Inflammatory macrophage treated with lipopolysaccharide for 4 hours (primary cell): ENCODE results near the gene WTAP.
"Not testable (repeated sequence)": the region's sequence is repeated elsewhere in the genome, so short reads cannot be mapped to it uniquely, and the experiment has no call there.

Source experiments
- DNase-seq: peaks from one replicate; pipeline ENCODE4 v3.0.0-alpha.2; 2020

WTAP gene

DNA sequence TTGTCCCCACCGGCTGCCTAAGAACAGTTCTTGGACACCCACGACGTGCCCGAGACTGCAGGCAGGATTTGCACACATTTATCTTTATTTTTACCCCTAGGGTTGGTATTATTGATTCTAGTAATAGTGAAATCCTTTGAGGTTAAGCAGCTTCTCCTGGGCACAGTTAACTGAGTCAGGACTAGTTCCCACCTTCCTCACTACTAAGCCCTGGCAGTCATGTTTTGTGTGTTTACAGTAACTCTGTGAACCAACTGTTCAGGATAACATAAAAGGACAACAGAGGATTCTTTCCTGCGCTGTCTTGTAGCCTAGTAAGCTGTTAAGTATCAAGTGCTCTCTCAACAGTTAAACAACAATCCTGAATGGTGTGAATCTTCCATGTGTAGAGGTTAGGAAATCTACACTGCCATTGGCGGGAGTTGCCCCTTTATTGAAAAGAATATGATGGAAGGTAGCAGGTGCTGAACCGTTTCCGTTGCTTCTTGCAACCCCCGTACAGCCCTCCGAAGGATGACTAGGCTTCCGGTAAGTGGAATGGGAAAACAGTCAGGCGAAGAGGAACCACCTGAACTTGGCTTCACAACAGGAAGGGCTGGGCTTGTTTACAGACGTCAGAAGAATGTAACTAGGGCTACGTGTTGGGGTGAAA is 33.3 kb upstream of the WTAP start:
- DNase-seq: peak; percentile 95

DNA sequence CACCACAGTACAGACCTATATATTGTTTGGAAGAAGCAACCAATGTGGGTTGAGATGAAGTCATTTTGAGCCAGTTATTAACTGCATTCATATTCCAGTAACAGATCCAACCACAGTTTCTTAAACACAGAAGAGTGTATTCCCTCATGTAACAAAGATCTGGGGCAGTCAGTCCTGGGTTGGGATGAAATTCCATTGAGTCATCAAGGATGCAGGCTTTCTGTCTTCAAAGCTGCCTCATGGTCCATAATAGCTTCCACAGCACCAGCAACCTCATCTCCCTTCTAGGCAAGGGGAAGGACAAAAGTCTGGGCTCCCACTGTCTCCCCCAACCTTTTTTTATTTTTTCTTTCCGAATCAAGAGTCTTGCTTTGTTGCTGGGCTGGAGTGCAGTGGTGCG is 31.3 kb upstream of the WTAP start:
- DNase-seq: no peak

DNA sequence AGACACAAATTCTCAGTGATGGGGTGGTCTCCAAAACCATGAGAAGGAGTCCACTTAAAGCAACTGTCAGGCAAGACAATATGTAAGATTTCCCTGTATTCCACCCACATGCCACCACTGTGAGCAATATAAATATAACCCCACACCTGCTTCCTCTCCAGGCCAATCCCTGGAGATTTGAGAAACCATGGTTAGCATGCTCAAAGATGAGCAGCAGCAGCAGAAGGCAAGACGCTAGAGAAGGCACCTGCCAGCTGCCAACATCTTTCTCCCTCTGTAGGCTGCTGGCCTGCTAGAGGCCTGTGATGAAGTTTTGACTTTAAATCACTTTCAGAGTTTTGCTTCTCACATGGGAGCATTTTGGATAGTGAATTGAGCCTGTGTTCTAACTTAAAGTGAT is 26.3 kb upstream of the WTAP start:
- no peak for DNase-seq

DNA sequence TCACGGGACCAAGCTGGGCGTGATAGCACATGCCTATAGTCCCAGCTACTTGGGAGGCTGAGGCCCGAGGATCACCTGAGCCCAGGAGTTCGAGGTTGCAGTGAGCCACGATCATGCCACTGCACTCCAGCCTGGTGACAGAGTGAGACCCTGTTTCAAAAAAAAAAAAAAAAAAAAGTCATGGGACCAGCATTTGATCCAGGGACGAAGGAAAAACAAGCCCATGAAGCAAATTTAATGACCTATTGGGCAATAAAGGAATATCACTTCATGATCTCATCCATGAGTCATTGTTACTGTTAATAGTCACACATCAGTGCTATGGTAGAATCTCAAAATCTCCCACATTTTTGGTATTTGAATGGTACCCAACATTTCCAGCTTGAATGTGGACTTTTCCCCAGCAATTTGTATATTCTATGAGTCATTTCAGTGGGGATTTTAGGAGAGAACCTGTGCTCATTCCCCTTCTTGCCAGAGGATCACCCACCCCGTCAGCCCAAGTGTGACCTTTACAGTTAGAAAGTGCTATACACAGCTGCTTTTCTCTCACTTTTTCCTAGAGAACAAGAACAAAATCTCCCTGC is 25.8 kb upstream of the WTAP start:
- DNase-seq: peak; percentile 98

DNA sequence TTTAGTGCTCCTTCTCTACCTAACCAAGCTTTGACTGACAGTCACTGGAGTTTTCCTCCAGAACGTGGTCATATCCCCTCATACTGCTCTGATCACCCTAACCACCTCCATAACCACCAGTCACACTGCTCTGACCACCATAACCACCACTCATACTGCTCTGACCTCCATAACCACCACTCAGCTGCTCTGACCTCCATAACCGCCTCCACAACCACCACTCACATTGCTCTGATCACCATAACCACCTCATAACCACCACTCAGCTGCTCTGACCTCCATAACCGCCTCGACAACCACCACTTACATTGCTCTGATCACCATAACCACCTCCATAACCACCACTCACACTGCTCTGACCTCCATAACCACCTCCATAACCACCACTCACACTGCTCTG is 16.7 kb upstream of the WTAP start:
- DNase-seq: not testable (repeated sequence)

DNA sequence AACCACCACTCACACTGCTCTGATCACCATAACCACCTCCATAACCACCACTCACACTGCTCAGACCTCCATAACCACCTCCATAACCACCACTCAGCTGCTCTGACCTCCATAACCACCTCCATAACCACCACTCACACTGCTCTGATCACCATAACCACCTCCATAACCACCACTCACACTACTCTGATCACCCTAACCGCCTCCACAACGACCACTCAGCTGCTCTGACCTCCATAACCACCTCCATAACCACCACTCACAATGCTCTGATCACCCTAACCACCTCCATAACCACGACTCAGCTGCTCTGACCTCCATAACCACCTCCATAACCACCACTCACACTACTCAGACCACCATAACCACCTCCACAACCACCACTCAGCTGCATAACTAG is 14.9 kb upstream of the WTAP start:
- not testable (repeated sequence) for DNase-seq

DNA sequence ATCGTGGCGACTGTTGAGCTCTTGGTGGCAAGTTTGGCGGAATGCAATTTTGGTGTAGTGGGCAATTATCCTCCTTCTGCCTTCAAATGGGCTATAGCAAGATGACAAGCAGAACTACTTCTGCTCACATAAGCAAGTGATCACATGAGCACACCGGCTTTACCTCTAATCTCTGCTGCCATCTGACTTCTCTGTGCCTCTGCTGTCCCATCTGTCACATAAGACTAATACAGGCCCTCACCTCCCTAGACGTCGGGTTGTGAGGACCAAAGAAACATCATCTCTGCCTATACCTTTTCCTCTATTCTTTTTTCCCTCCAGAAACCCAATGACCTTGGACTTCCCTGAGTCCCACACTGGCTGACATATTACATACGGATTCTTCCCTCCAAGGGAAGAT is 13.3 kb upstream of the WTAP start:
- DNase-seq: no peak

DNA sequence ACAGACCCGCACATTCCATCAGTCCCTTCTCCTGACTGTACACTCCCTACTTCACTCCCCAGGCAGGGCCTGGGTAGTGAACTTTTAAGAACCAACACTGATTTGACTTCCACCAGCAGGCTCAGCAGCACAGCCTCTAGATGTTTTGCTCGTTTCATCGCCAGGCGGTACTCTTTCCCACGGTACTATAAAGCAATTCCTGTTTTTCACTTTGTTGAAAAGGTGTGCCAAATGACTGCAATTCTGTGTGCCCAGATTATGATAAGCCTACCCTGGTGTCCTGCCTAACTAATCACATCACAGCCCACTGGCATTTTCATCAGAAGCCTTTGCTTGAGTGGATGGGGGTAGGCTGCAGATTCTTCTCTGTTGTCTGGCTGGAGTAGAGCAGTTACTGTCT is 12.9 kb upstream of the WTAP start:
- no peak for DNase-seq

DNA sequence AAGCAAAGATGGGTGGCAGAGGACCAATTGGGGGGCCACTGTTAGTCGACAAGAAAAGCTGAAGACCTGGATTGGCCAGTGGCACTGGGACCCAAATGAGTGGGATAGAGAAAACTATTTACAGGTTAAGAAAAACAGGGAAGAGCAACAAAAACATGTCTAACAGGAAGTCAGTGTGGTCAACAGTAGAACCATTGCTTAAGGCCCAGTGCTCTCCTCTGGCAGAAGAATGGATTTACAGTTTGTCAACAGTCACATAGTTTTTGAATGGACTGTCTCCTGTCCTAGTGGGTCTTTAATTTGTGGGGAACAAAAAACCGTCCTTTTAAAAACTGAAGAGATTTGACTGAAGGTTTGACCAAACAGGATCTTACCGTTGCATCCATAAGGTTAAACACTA is 12.1 kb upstream of the WTAP start:
- DNase-seq: peak; percentile 63

DNA sequence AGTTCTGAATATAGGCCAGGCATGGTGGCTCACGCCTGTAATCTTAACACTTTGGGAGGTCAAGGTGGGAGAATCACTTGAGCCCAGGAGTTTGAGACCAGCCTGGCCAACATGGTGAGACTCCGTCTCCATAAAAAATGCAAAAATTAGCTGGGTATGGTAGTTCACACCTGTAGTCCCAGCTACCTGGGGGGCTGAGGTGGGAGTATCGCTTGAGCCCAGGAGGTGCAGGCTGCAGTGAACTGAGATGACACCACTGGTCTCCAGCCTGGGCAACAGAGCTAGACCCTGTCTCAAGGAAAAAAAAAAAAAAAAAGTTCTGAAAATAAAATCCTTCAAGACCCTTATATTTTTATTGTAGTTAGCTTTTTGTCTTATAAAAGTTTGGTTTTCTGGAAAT is 11.7 kb upstream of the WTAP start:
- no peak for DNase-seq

DNA sequence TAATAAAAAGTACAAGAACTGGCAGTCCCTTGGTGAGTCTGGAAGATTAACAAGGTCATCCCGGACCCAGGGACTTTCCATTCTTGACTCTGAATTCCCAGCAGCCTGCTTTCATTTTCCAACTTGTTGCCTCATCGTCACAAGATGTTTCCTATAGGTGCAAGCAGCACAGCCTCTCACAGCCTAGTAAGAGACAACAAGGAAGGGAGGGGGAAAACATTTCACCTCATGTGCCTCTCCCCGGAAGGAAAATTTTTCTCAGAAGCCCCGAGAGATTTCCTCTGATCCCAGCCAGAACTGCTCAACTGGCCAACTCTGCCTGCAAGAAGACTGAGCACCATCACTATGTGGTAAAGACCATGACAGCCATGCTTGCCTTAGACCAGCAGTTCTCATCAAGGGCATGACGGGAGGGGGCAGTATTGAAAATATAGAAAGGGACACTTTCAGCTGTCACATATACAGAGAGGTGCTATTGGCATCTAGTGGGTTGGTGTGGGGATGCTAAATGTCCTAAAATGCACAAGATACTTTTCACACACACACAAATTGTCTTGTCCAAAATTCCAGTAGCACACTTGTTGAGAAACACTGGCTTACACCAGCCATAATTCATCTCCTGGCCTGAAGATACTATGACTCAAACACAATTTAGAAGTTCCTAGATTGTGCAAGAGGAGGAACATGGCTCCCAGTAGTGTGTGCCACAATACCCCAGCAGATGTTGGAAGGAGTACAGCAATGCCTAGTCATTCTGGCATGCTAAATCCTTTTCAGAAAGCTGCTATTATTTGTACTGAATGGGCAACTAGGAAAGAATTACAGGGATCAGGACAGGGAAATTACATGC is 10.8 kb upstream of the WTAP start:
- DNase-seq: peak; percentile 98

DNA sequence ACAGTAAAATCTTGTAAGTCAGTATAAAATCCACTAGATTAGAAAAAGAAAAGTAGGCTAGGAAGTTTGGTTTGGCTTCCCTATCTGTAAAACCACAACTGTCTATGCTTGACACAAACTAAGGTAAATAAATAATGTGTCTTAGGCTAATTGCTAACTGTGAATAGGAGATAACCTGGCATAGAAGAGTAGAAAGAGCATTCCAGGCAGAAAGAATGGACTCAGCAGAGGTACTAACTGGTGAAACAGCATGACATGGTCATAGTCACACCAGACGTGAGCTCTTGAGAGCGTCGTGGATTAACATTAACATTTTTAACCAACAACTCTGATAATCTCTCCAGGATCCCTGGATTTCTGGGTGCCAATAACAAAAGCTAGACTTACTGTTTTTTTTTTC is 8.7 kb upstream of the WTAP start:
- DNase-seq: no peak

DNA sequence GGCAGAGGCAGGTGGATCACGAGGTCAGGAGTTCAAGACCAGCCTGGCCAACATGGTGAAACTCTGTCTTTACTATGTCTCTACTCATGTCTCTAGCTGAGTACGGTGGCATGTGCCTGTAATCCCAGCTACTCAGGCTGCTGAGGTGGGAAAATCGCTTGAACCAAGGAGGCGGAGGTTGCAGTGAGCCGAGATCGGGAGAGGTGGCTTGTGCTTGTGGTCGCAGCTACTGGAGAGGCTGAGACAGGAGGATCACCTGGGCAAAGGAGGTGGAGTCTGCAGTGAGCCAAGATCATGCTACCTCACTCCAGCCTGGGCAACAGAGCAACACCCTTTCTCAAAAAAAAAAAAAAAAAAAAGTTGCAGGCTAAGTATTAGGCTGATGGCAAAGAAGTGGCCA is 8.0 kb upstream of the WTAP start:
- no peak for DNase-seq

DNA sequence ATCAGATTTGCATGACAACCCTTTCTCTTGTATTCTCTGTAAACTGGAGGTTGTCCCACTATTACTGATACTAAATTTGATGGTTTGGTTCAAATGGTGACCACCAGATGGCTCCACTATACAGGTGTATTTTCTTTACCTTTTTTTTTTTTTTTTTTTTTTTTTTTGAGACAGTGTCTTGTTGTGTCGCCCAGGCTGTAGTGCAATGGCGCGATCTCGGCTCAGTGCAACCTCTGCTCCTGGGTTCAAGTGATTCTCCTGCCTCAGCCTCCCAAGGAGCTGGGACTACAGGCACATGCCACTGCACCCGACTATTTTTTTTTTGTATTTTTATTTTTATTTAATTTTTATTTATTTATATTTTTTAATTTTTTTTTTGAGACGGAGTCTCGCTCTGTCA is 6.6 kb upstream of the WTAP start:
- no peak for DNase-seq

DNA sequence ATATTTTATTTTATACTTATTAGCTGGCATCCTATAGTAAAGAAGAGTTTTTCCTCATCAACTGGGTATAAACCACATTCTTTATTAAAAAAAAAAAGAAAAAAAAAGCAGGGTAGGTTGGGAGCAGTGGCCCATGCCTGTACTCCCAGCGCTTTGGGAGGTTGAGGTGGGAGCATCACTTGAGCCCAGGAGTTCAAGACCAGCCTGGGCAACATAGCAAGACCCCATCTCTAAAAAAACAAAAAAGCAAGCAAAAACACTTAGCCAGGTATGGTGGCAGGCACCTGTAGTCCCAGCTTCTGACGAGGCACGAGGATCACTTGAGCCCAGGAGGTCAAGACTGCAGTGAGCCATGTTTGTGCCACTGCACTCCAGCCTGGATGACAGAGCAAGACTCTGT is 5.3 kb upstream of the WTAP start:
- not testable (repeated sequence) for DNase-seq

DNA sequence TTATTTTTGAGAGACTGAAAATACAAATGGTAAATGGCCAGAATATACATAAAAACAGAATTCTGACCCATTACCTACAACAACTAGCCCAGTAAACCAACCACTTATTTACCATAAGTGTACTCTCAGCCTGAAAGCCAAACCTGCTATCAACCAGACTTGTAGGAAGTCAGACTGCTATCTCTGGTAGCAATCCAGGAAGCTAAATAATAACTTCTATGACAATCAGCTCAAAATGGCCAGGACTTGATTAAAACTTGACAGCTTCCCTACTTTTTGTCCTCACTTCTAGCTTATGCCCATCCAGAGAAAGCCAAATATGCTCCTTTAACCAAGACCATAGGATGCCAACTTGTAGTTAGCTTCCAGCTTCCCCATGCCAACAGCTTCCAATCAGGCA is 4.7 kb upstream of the WTAP start:
- DNase-seq: no peak

DNA sequence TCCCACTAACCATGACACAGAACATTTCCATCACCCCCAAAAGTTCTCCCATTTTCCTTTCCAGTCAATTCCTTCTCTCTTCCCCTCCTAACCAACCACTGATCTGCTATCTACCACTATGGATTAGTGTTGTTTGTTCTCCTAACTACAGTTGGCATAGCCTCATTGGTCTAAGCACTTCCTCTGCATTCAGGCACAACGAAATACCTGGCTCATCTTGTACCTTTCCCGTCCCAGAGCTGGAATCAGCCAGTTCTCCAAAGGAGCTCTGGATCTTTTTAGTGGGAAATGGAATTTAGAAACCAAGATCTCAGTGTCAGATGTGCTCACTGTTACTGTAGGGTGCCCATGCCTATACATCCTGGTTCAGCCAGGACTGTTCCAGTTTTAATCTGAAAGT is 4.0 kb upstream of the WTAP start:
- no peak for DNase-seq

DNA sequence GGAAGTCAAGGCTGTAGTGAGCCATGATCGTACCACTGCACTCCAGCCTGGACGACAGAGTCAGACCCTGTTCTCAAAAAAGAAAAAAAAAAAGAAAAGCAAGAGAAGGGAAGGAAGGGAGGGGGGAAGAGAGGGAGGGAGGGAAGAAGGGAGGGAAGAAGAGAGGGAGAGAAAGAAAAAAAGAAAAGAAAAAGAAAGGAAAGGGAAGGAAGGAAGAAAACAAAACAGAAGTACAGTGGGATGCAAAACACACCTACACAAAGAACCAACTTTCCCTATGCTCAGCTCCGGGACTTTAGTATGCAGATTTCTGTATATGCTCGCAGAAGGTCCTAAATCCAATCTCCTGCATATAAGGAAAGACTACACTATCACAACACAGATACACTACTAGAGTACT is 2.5 kb upstream of the WTAP start:
- DNase-seq: no peak

DNA sequence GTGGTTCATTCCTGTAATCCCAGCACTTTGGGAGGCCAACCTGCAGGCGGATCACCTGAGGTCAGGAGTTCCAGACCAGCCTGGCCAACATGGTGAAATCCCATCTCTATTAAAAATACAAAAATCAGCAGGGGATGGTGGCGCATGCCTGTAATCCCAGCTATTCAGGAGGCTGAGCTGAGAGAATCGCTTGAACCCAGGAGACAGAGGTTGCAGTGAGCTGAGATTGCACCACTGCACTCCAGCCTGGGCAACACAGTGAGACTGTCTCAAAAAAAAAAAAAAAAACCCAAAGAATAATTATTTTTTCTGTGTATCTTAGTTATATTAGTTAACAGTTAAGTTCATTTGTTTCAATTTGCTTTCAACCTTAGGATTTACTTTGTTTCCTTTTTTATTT is 2.1 kb upstream of the WTAP start:
- DNase-seq: not testable (repeated sequence)

DNA sequence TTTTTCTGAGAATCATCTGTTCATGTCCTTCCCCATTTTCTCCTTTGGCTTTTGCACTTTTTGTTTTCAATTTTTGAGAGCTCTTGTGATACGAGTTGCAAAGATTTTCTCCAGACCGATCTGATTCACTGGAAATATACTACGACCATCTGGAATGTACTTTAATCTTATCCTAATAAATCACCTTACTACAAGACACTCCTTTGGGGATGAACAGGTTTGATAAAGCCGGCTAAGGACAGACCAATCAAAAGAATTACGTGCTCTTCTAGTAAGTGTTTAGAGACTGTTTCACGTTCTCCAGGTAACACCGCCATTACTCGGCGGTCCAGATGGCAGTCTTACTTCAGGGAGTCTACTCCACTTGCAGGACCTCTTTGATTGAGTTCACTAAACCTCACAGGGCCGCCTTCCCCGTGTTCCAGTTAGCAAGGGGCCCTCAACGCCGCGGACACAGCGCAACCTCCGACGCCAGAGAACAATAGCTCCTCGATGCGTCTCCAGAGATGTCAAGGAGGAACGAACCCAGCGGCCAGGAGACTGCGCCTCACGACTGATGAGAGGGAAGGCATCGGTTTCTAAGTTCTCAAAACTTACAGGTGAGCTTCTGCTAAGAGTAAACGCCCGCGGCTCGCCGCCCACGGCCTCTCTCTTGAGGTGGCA is 920 bp upstream of the WTAP start:
- DNase-seq: peak; percentile 37

DNA sequence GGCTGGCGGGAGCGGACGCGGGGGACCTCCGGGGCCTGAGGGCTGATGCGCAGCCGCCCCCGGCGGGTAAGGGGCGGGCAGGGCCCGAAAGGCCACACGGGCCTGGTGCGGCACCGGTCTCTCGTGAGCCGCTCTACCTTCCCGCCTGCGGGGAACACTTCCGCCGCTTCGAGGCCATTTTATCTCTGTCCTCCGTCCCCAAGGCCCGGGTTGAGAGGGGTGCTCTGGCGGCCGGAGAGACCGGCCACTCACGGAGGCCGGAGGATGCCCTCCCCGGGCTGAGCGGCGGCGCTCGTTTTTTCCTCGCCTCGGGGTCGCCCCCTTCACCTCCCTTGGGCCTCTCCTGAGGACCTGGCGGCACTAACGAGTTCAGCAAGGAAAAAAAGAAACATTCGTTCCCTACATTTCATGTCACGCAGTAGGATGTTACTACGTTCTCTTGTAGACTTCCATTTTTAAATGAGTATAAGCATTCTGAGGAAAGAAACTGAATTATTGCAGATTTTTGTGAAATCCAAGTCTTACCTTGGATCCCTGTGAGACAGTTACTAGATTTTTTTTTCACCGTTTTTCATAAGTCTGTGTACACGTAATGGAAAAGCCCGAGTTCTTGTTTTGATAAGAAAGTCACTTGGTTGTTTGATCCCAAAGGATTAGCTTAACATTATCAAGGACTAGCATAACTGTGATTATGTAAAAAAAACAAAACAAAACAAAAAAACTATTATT is 575 bp downstream of the WTAP start:
- no peak for DNase-seq

DNA sequence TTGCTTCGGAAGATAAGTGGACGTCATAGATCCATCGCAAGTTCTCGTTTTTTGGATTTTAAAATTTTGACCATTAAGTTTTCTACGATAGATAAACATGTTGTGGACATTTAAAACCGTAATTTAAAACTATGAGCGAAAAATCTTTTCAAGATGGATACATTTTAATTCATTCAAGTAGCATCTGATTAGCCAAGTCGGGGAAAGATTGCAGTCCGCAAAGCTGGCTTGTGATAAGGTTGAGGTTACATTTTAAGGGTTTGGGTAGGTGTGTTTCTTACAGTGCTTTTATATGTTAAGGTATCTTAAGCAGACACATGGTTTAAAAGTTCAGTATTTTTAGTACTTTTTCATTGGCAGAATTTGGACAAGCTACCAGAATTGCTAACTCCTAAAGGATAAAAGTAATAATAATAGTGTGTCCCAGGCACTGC is 1.2 kb downstream of the WTAP start:
- DNase-seq: no peak
